DOHH2 (cell line): Measurements from ENCODE around the gene TBC1D22A.

ENCODE experiments used
- CTCF ChIP-seq: fragments of 200-600 bp; sonication (generic); IDR thresholded peaks from one replicate; pipeline ENCODE4 v1.5.1; 2014; ENCODE audit warnings: antibody characterized with exemption, mild to moderate bottlenecking, low read depth, low read length; ENCODE audit not compliant: poor library complexity, severe bottlenecking
- EZH2phosphoT487 ChIP-seq: fragments of 200-600 bp; sonication (generic); IDR thresholded peaks from 2 replicates; pipeline ENCODE4 v1.6.1; 2017; ENCODE audit warnings: borderline replicate concordance, mild to moderate bottlenecking, antibody characterized with exemption, low read length, moderate library complexity, mixed read lengths

- TF ChIP-seq CTCF (no peak), EZH2phosphoT487 (no peak)
Observed at GRCh38 chr22:46792841-46793261, 30.4 kb downstream of the TBC1D22A start.
